SW 1271 (cell line): ENCODE results near the gene DKC1.
A peak's percentile ranks its signal among the peaks of the same experiment; 100 is the strongest.

Experiments
- DNase-seq, 2 experiments: peaks; one replicate each; lab custom pipeline; 2025; lab: John Stamatoyannopoulos, UW

Gene DKC1

GRCh38 chrX:154737136-154737535, 25.5 kb upstream of the DKC1 start:
- DNase-seq: no peak

- peak in 1 of 2 experiments; percentile 59 for DNase-seq
Measured at GRCh38 chrX:154738011-154738738, 24.5 kb upstream of the DKC1 start.

- no peak for DNase-seq
Measured at GRCh38 chrX:154739952-154740465, 22.7 kb upstream of the DKC1 start.

DNA sequence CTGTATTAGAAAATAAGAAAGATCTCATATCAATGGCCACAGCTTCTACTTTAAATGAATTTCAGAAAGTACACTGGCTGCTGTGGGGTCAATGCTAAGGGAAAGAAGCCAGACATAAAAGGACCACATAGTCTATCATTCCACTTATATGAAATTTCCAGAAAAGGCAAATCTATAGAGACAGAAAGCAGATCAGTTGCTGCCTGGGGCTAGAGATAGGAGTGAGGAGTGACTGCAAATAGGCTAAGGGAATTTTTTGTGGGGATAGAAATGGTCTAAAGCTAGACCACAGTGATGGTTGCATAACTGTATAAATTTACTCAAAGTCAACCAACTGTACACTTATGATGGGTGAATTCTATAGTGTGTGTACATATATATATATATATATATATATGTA, 20.1 kb upstream of the DKC1 start:
- DNase-seq: no peak

DNA sequence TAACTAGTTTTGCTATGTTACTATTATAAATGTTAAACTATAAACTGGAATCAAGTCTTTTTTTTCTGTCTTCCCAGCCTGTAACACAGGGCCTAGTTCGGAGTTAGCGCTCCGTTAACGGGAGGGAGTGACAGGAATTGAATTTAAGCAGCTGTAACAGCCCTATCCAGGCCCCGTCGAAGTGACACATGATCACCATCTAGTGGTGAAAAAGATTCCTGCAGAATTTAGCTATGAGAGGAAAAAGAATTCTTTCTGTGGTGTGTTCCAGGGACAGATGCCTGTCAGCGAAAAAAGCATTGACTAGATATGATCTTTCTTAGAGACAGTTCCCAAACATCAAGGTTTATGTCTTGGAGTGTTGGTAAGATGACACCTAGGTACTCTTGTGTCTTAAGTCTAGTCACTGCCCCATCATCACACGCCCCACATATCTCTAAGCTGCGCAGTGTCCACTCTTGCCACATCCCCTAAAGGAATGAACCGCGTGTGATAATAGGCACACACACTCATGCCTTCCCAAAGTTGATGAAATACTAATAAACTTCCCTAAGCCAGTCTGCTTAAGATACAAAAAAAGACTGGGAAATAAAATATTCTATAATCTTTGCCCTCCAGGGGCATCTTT, 13.8 kb upstream of the DKC1 start:
- DNase-seq: peak in 1 of 2 experiments; percentile 52

DNA sequence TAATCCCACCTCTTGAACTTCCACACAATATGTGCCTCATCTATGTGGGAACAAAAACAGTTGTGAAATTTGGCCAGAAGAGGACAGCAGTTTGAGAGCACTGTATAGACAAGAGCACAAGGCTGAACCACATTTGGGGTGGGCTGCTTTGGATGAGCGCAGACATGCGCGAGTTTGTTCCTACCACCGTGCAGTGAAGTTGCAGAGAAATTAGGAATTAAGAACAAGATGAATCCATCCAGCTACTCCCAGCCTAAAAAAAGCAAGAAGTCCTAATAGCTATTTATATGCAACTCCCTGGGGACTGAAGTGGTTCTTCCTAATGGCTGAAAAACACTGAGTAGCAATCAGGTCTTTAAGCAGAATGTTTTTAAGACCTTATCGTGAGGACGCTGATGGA, 12.8 kb upstream of the DKC1 start:
- no peak for DNase-seq

DNA sequence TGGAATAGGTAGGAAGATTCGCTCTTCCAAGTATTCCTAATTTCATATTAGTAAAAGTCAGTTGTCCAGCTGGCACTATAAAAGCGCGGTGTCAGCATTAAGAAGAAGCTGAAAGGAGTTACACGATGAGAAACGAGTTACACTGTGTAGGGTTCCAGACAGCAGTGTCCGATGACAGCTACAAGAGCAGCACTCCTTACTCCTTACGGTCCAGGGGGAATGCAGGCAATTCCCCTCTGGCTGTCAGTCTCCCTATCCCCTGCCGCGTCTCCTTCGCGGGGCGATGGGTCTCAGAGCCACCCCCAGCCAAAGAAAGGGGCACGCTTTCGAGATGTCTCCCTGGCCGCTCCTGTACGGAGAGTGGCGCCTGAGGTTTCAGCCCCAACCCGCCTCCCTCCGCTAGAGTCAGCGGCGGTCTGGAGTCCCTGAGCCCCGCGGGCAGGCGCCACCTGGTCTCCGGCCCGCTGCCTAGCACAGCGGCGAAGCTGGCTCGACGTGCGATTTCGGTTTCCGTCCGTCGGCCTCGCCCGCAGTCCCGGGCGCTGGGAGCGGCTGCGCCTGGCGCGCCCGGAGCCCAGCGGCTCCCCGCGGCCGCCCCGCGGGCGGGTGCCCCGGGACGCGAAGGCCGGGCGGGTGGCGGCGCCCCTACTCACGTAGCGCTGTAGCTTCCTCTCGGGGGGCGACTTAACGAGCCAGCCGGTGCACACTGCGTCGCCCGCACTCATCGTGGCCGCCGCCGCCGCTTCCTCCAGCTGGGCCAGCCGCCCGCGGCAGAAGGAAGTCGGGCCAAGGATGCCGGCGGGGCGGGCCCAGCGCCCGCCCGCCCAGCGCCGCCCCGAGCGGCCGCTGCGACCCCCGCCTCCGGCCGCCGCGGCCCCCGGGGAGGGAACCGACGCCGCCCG, 12.1 kb upstream of the DKC1 start, which contains the start of gene GAB3:
Gene GAB3, minus strand, starts transcription at position 777 of the 902 bp plus-strand sequence. Its CDS starts 52 bp downstream, at position 725.
- DNase-seq: peak in 1 of 2 experiments; percentile 7

- DNase-seq: no peak
Measured at GRCh38 chrX:154751203-154751668, 11.4 kb upstream of the DKC1 start.

DNA sequence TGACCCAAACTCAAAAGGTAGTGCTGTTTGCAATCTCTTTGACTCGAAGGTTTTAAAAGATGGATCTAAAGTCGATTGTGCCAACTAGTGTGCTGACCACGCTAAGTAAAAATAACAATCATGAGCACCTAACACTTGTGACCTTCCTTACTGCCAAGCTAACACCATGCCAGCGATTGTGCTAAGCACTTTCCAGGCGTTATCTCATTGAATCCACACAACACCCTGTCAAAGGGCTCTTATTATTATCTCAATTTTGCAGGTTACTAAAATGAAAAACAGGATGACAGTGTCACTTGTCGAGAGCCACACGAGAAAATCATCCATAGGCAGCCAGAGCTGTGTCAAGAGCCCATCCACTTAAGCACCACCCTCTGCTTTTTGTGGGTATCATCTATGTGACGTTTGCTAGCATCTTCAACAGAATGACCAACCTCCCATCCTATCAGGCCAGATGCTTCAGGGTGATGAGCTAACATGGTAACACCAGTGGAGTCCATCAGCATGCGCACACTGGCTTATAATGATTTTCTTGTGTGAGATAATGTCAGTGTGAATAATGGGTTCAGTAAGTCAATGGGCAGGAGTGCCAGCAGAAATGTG, 10.9 kb upstream of the DKC1 start:
- DNase-seq: no peak

DNA sequence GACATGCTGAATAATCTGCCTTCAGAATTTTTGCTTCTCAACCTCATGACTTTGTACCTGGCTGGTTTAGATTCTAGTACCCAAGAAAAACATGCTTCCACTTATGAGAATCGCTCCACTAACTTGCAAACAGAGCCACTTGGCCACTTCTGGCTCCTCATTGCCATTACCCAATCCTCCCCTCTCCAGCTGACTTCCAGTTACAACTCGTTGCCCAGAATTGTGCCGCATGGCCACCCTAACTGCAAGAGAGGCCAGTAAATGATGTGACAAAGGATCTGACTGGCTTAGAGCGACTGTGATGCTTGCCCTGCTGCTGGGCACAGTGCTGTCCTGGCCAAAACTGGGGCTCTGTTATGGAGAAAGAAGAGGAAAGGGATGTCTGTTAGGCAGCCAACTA, 4.0 kb upstream of the DKC1 start:
- DNase-seq: no peak

- DNase-seq: no peak
Measured at GRCh38 chrX:154761977-154762536, 607 bp upstream of the DKC1 start.

DNA sequence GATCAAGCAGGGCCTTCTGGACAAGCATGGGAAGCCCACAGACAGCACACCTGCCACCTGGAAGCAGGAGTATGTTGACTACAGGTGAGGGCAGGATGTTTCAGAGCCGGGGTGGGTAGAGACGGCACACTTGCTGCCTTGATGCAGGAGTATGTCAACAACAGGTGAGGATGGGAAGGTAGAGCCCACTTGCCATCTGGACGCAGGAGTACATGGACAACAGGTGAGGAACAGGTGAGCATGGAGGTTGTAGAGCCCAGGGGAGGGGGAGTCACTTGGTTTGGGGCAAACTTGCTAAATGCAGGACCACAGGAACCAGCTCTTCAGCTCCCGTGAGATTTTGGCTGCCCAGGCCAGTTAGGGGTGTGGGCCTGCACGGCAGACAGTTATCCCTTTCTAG, 12.0 kb downstream of the DKC1 start:
- no peak for DNase-seq

- no peak for DNase-seq
Measured at GRCh38 chrX:154775419-154776349, 13.0 kb downstream of the DKC1 start.

DNA sequence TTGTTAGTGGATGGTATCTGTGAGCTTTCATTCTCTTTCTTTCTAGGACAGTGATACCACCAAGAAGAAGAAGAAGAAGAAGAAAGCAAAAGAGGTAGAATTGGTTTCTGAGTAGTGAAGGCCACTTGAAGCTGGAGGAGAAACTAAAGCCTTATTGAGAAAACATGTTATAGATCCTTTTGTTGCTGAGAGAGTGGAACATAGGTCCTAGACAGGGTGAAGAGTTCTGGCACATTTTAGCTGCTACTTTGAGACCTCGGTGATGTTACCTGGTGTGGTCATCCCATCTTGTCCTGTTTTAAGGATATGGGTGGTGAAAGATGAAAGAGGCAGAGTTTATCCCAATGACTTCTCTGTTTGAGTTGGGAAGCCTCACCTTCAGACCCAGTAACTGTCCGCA, 14.1 kb downstream of the DKC1 start:
- no peak for DNase-seq

- no peak for DNase-seq
Measured at GRCh38 chrX:154779261-154779660, 16.6 kb downstream of the DKC1 start.

DNA sequence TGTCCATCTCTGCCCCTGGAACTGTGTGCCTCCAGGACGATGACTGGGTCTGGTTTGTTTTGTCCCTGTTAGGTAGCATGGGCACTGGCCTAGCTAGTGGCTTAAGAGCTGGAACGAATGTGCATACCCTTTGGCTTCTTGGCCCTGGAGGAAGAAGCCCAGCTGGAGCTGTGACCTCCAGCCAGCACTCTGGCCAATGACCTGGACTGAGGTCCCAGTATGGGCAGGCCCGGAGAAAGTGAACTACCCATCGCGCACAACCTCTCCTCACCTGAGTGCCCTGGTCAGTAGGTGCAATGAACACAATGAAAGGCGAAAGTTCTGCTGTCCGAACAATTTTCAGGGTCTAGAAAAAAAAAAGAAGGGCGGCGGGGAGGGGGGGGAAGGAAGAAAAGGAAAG, 18.3 kb downstream of the DKC1 start:
- DNase-seq: no peak

GRCh38 chrX:154784149-154784995, 21.7 kb downstream of the DKC1 start:
- DNase-seq: no peak

DNA sequence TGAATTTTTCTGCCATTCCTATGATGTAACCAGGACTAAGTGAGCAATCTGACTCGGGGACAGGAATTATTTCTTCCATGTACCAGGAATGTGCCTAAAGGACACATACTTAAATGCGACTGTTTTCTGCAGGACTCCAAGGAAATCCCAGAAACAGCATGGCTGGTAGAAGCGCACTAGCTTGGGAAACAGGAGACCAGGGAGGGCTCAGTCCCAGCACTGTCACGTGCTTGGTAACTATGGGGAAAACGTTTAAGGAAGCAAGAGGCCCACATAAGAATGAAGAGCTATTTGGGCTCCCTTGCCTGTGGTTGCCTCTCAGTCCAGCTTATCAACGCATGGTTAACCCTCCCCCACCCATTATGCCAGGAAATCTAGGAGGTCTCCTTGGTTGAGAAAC, 23.1 kb downstream of the DKC1 start:
- DNase-seq: no peak

- no peak for DNase-seq
Measured at GRCh38 chrX:154791467-154791866, 28.8 kb downstream of the DKC1 start.
